SK-N-SH treated with all-trans-retinoic acid at 6 μM for 48 hours (cell line): Measurements from ENCODE around the gene IL1B.

ENCODE experiments used
- ATAC-seq: fragments of 200-7000 bp; cut with Tn5 transposase; 3 replicates; pipeline ENCODE4 v1.9.1; 2020; ENCODE audit warnings: mild to moderate bottlenecking, moderate library complexity
- BACH2 ChIP-seq: fragments of 250-450 bp; sonication (Bioruptor Pico); IDR thresholded peaks from 2 replicates; pipeline ENCODE4 v1.9.0; 2021; ENCODE audit warnings: mild to moderate bottlenecking, borderline replicate concordance
- CREB5 ChIP-seq: fragments of 250-450 bp; sonication (Bioruptor Pico); IDR thresholded peaks from 2 replicates; pipeline ENCODE4 v1.5.1; 2020; ENCODE audit warnings: low read depth, mild to moderate bottlenecking, moderate library complexity
- CSDC2 ChIP-seq: fragments of 250-450 bp; sonication (Bioruptor Pico); IDR thresholded peaks from 2 replicates; pipeline ENCODE4 v1.5.0; 2020; ENCODE audit warnings: mild to moderate bottlenecking, moderate library complexity
- CSRNP3 ChIP-seq: fragments of 250-450 bp; sonication (Bioruptor Pico); IDR thresholded peaks from 2 replicates; pipeline ENCODE4 v1.5.1; 2021; ENCODE audit warnings: mild to moderate bottlenecking, moderate library complexity
- GLIS3 ChIP-seq: fragments of 250-450 bp; sonication (Bioruptor Pico); IDR thresholded peaks from 2 replicates; pipeline ENCODE4 v1.5.0; 2020; ENCODE audit warnings: mild to moderate bottlenecking, moderate library complexity
- ISL1 ChIP-seq: fragments of 250-450 bp; sonication (Bioruptor Pico); IDR thresholded peaks from 2 replicates; pipeline ENCODE4 v2.1.2; 2022; ENCODE audit warnings: mild to moderate bottlenecking, moderate library complexity
- OSR1 ChIP-seq: fragments of 250-450 bp; sonication (Bioruptor Pico); IDR thresholded peaks from 2 replicates; pipeline ENCODE4 v1.8.0; 2022; ENCODE audit warnings: moderate library complexity, mild to moderate bottlenecking, inconsistent platforms
- PATZ1 ChIP-seq: fragments of 250-450 bp; sonication (Bioruptor Pico); IDR thresholded peaks from 2 replicates; pipeline ENCODE4 v1.8.0; 2020; ENCODE audit warnings: mild to moderate bottlenecking, moderate library complexity, borderline replicate concordance
- POU6F1 ChIP-seq: fragments of 250-450 bp; sonication (Bioruptor Pico); IDR thresholded peaks from 2 replicates; pipeline ENCODE4 v1.8.0; 2021; ENCODE audit warnings: low read depth, mild to moderate bottlenecking, moderate library complexity, borderline replicate concordance
- PPARA ChIP-seq: fragments of 250-450 bp; sonication (Bioruptor Pico); IDR thresholded peaks from 2 replicates; pipeline ENCODE4 v1.5.0; 2020; ENCODE audit warnings: mild to moderate bottlenecking, borderline replicate concordance
- RARB ChIP-seq: fragments of 250-450 bp; sonication (Bioruptor Pico); IDR thresholded peaks from 2 replicates; pipeline ENCODE4 v1.8.0; 2021; ENCODE audit warnings: mild to moderate bottlenecking, moderate library complexity
- SNAI2 ChIP-seq: fragments of 250-450 bp; sonication (Bioruptor Pico); IDR thresholded peaks from 2 replicates; pipeline ENCODE4 v1.5.0; 2020; ENCODE audit warnings: mild to moderate bottlenecking, moderate library complexity
- TOX ChIP-seq: fragments of 250-450 bp; sonication (Bioruptor Pico); IDR thresholded peaks from 2 replicates; pipeline ENCODE4 v1.8.0; 2021; ENCODE audit warnings: mild to moderate bottlenecking, moderate library complexity, borderline replicate concordance
- TSHZ2 ChIP-seq: fragments of 250-450 bp; sonication (Bioruptor Pico); IDR thresholded peaks from 2 replicates; pipeline ENCODE4 v1.5.0; 2020; ENCODE audit warnings: mild to moderate bottlenecking, moderate library complexity
- ZC3H10 ChIP-seq: fragments of 250-450 bp; sonication (Bioruptor Pico); IDR thresholded peaks from 2 replicates; pipeline ENCODE4 v1.5.1; 2021; ENCODE audit warnings: mild to moderate bottlenecking, moderate library complexity
- ZFP3 ChIP-seq: fragments of 250-450 bp; sonication (Bioruptor Pico); IDR thresholded peaks from 2 replicates; pipeline ENCODE4 v1.5.0; 2020; ENCODE audit warnings: mild to moderate bottlenecking, moderate library complexity
- ZFP30 ChIP-seq: fragments of 450-650 bp; formaldehyde crosslinking; IDR thresholded peaks from 2 replicates; pipeline ENCODE4 v1.5.0; 2022; ENCODE audit warnings: mild to moderate bottlenecking, moderate library complexity
- ZNF565 ChIP-seq: fragments of 450-650 bp; formaldehyde crosslinking; conservative IDR thresholded peaks from 2 replicates; pipeline ENCODE4 v1.5.0; 2020; ENCODE audit warnings: low read depth, mild to moderate bottlenecking, moderate library complexity
- ZNF8 ChIP-seq: fragments of 450-650 bp; formaldehyde crosslinking; IDR thresholded peaks from 2 replicates; pipeline ENCODE4 v1.5.0; 2020; ENCODE audit warnings: mild to moderate bottlenecking, moderate library complexity

Gene IL1B

GRCh38 chr2:112836695-112837117, at the start of gene IL1B:
IL1B (minus strand) TSS chr2:112836779; CDS start chr2:112836229, 550 bp downstream.
- no peak for ATAC-seq
- TF ChIP-seq CSDC2 (CRISPR knock-in tag) (no peak), CREB5 (no peak), CSRNP3 (no peak), GLIS3 (CRISPR knock-in tag) (no peak), TSHZ2 (CRISPR knock-in tag) (no peak), SNAI2 (no peak), POU6F1 (no peak), ZNF565 (CRISPR knock-in tag) (no peak), RARB (no peak)

- TF ChIP-seq ZC3H10 (CRISPR knock-in tag) (no peak), PATZ1 (no peak), TSHZ2 (CRISPR knock-in tag) (no peak), TOX (CRISPR knock-in tag) (no peak), PPARA (CRISPR knock-in tag) (no peak), CSDC2 (CRISPR knock-in tag) (no peak)
- no peak for ATAC-seq
These were observed 49.7 kb upstream of the IL1B start for GRCh38 chr2:112886291-112886690.

GRCh38 chr2:112885506-112885902, 48.9 kb upstream of the IL1B start:
- ATAC-seq, result no peak
- TF ChIP-seq ZFP3 (no peak), ZFP30 (no peak), SNAI2 (no peak), ZNF565 (CRISPR knock-in tag) (no peak), TOX (CRISPR knock-in tag) (no peak), CREB5 (no peak), ZNF8 (CRISPR knock-in tag) (no peak), PPARA (CRISPR knock-in tag) (no peak), PATZ1 (no peak), BACH2 (CRISPR knock-in tag) (no peak), ISL1 (CRISPR knock-in tag) (no peak), OSR1 (CRISPR knock-in tag) (no peak), POU6F1 (no peak)
